OCI-LY7 (cell line): Measurements from ENCODE around the gene CCDC192.

Experiments used
- CTCF ChIP-seq: fragments of 200-600 bp; sonication (generic); conservative IDR thresholded peaks from 2 replicates; pipeline ENCODE4 v1.5.1; 2014; ENCODE audit warnings: mild to moderate bottlenecking, antibody characterized with exemption, low read length, moderate library complexity, mixed read lengths
- EZH2phosphoT487 ChIP-seq: fragments of 200-600 bp; sonication (generic); IDR thresholded peaks from 2 replicates; pipeline ENCODE4 v1.6.1; 2018; ENCODE audit warnings: low read depth, borderline replicate concordance, mild to moderate bottlenecking, mixed run types, antibody characterized with exemption, low read length, moderate library complexity, mixed read lengths

- TF ChIP-seq CTCF = no peak
- TF ChIP-seq EZH2phosphoT487 = no peak
Measured at GRCh38 chr5:127981498-127981897, 278.3 kb downstream of the CCDC192 start.
